Effector CD4-positive, alpha-beta T cell (primary cell): ENCODE measurements around the gene RALGDS.

ENCODE experiments used
- DNase-seq: peaks from one replicate; pipeline ENCODE4 v3.0.0-alpha.2; 2020

The RALGDS gene

DNA sequence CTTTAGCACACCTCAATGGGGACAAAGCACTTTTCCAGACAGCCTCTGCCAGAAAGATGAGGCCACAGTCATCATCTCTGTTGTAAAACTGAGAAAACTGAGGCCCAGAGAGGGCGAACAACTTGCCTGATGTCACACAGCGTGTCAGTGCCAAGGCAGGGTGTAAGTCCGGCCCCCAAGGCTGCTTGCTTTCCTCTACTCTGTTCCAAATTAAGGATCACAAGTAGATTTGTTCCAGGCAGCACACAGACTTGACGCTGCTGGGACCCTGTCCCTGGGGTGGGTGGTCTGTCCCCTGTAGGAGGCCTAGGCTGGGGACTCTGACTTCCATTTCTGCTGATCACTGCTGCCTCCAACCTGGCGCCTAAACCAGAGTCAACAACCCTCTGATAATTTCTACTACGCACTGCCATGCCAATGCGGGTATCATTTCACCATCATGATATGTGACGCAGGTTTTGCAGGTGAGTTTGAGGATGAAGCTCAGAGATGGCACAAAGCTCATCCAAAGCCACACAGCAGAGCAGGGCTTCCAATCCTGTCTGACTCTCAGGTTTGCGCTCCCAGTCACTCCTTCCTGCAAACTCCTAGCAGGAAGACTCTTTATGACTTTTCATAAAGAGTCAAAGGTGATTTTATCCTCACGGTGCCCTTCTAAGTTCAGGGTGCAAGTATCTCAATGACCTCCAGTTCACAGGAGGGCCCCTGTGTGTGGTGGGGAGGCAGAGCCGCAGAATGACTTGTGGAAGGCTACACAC, 13.5 kb upstream of the RALGDS start:
- no peak for DNase-seq

GRCh38 chr9:133133681-133134387, 12.8 kb upstream of the RALGDS start:
- DNase-seq, result peak; percentile 92

GRCh38 chr9:133132174-133132573, 11.1 kb upstream of the RALGDS start:
- DNase-seq, result no peak

- DNase-seq, result no peak
These were observed 10.5 kb upstream of the RALGDS start for GRCh38 chr9:133131506-133131905.

GRCh38 chr9:133130685-133131244, 9.7 kb upstream of the RALGDS start:
- peak; percentile 61 for DNase-seq

GRCh38 chr9:133129001-133129795, 8.2 kb upstream of the RALGDS start:
- DNase-seq, result no peak

GRCh38 chr9:133128152-133128551, 7.1 kb upstream of the RALGDS start:
- no peak for DNase-seq

DNA sequence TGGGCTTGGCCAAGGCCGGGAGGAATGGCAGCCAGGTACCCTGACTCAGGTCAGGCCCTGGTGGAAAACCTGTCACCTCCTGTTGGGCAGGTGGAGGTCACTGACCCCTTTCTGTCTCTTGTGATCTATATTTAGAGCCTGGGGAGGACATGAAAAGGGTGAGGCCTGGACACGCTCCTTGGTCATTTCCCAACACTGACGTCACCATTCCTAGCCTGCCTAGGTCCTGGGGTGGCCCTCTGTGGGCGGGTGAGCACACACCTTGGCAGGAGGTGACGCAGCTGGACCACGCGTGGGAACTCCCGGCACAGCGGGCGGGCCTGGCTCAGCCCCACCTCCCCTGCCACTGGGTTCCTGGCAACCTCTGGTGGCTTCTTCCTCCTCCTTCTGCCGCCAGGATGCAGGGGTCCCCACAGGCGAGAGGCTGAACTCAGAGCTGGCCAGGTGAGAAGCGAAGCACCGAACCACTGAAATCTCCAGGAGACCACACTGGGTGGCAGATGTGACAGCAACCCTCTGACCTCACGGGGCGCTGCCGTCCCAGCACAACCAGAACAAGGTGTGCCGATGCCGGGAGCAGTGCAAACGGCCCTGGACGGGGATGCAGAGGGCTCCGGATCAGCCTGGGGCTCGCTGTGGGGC, 6.4 kb upstream of the RALGDS start:
- peak; percentile 60 for DNase-seq

GRCh38 chr9:133126697-133127339, 5.8 kb upstream of the RALGDS start:
- DNase-seq, result no peak

- no peak for DNase-seq
These were observed 5.1 kb upstream of the RALGDS start for GRCh38 chr9:133125941-133126696.

- DNase-seq, result no peak
These were observed 3.9 kb upstream of the RALGDS start for GRCh38 chr9:133124907-133125275.

GRCh38 chr9:133124123-133124906, 3.3 kb upstream of the RALGDS start:
- no peak for DNase-seq

DNA sequence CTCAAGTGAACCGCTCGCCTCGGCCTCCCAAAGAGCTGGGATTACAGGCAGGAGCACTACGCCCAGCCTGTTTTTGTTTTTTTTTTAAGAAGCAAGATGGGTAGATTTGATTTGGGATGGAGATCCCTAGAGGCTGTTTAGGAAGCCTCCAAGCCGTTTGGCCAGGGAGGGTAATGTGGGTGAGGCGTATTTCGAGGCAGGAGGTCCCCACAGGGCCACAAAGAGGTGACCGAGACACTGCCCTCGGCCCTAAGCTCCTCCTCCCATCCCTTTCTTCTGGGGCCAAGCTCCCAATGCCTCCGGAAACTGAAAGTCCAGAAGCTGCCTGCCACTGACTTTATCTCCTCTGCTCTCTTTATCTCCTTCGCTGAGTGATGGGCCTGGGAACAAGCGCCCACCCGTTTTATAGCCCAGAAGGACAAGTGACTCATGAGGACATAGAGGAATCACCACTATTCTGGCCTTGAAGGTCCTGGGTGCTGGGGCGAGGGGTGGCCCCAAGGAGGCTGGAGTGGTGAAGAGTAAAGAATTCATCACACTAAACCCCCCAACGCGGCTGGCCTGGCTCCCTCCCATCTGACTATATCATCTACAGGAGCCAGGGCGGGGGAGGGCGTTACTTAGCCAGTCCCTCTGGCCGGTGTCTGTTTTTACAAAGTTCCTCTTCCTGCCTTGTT, 2.0 kb upstream of the RALGDS start:
- no peak for DNase-seq

- no peak for DNase-seq
These were observed 1.5 kb upstream of the RALGDS start for GRCh38 chr9:133122605-133122934.

DNA sequence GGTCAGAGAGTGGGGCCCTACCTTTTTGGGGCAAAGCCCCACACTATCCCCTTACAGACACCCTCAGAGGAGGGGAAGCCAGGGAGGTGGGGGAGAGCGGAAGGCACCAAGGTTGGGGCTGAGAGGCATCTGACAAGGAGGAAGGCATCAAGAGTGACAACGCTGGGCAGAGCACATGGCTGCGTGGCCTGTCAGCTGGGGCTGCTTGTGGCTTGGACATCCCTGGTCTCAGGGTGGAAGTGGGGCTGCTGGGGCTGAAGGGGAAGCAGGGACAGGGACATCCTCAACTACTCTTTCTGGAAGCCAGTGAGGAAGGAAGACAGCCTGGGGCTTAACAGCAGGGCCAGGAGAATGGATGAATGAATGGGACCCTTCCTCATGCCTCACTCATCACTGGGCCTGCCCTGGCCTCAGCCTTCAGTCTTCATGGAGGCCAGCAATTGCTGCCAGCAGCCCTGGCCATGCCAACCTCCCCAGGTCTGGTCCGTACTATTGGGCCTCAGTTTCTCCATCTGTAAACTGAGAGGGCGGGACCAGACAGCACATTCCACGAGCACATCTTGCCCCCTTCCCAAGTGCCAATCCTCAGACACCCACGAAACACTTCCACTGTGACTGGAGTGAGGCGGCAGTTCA, 993 bp upstream of the RALGDS start:
- no peak for DNase-seq

DNA sequence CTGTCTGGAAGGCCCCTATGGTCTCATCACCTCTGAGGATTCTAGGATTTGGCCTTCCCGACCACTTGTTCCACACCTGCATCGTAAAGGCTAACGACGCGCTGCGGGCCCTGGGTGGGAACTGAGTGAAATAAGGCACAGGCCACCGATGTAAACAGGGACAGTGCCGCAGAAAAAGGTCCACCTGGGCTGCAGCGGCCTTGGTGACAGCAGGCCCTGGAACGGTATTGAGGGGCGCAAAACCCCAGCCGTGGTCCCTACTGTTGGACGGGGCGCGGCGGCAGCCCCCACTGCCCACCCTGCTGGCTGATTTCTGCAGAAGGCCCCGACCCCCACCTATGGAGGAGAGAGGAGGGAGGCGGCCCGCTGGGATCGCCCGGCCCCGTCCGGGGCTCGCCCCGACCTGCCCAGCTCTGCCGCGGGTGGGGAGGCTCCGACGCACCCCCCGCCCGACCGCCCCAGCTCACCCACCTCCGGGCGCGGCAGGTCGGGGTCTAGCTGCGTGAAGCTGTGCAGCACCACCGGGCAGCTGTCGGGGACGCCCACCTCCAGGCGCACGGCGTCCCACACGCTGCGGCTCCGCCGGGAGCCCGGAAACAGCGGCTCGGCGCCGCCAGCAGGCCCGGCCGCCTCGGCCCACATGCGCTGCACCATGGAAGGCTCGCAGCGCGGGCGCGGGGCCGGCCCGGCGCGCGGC, 391 bp downstream of the RALGDS start:
- DNase-seq, result no peak

DNA sequence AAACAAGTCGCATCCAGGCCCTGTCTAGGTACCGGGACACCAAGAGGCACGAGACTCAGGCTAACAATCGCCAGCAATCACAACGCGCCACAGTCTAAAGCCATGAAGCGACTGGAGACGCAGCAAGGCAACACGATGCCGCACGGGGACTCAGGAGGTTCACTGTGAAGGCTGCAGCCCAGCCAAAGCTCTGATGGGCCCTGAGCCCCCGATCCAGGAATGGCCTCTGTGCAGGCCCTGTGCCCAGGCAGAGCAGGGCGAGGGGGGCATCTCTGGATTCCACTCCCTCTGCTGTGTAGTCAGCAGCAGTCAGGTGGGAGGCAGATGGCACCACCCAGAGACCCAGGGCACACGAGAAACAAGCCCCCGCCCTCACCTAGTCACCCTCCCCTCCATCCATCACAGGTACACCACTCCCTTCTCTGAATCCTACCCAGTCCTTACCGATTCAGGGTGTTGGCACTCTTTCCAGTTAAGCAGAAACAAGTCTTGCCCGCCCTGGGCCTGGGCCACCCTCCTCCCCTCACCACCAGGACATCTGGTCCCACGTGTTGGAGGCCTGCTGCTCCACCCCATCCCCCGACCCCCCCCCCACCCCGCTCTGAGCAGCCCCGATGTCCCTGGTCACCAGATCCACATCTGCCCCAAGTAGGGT, 1.1 kb downstream of the RALGDS start:
- DNase-seq, result no peak

DNA sequence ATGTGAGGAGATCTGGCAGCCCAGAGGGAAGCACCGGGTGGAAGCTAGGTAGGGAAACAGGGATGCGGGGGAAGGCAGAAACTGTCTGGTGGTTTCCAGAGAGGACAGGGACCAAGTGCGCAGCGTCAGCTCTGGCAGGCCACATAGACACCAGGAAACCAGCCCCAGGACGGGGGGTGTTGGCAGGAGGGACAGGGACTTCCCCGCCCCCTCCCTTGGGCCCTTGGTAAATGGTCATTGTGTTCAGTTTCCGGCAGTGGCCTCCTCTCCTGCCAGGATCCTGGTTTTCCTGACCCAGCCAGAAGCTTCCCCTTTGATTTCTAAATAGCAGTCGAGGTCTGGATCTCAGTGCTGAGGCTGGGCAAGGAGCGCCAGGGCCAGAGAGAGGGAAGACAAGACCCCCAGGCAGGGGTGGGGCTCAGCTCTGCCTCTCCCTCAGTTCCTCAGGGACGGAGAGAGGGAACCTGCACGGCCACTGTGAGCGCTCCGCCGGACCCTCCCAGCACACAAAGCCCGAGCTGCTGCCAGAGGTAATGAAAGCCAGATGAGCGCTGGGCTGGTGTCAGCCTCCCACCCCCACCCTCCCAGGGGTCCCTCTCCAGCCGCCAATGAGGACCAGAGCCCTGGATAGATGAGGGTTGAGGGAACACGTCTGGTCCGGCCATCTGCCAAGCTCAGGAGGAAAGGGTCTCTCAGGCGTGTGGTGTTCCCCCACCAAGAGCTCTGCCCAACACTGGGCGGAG, 1.8 kb downstream of the RALGDS start:
- DNase-seq, result no peak
